Measurements from ENCODE around the gene CD2.
A peak's percentile ranks its signal among the peaks of the same experiment; 100 is the strongest.
"Not testable (repeated sequence)": the region's sequence is repeated elsewhere in the genome, so short reads cannot be mapped to it uniquely, and the experiment has no call there.

Gene CD2

DNA sequence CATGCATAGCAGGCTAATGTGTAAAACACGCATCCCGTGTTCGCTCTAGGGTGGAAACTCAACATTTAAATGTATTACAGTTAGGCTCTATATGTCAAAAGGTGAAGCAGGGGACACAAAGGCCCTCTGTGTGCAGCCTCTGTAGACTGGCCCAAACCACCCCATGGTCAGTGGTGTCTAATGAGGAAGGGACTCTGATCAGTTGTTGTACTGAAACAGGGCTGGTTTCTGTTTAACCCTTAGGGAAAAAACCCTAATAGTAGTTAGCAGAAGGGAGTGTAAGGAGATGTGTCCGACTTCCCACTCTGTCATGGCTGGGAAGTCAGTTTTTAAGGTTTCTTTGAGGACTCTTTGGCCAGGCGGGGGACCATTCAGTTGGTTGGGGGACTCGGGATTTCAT lies 21.5 kb upstream of the CD2 start:
- no peak for DNase-seq

GRCh38 chr1:116733476-116734365 lies 20.5 kb upstream of the CD2 start:
- DNase-seq, result peak; percentile 26

GRCh38 chr1:116735246-116735645 lies 19.0 kb upstream of the CD2 start:
- no peak for DNase-seq

- peak; percentile 87 for DNase-seq
Measured at GRCh38 chr1:116737020-116737854, 17.0 kb upstream of the CD2 start.

- DNase-seq, result no peak
Measured at GRCh38 chr1:116737855-116738321, 16.3 kb upstream of the CD2 start.

GRCh38 chr1:116738673-116739370 lies 15.4 kb upstream of the CD2 start:
- no peak for DNase-seq

- no peak for DNase-seq
Measured at GRCh38 chr1:116739371-116740012, 14.7 kb upstream of the CD2 start.

- DNase-seq, result no peak
Measured at GRCh38 chr1:116740296-116740695, 13.9 kb upstream of the CD2 start.

DNA sequence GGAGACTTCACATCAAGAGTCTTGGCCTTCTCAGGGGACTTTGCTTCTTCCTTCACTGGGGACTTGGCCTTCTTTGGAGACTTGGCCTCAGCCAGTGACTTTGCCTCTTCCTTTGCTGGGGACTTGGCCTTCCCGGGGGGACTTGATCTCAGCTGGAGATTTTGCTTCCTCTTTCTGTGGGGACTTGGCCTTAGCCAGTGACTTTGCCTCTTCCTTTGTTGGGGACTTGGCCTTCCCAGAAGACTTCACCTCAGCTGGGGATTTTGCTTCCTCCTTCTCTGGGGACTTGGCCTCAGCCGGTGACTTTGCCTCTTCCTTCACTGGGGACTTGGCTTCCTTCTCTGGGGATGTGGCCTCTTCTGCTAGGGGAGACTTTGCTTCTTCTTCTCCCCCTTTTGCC lies 13.5 kb upstream of the CD2 start:
- no peak for DNase-seq

GRCh38 chr1:116741836-116742565 lies 12.2 kb upstream of the CD2 start:
- no peak for DNase-seq

- DNase-seq, result peak; percentile 55
Measured at GRCh38 chr1:116743535-116743934, 10.7 kb upstream of the CD2 start.

GRCh38 chr1:116748272-116748671 lies 6.0 kb upstream of the CD2 start:
- DNase-seq, result no peak

DNA sequence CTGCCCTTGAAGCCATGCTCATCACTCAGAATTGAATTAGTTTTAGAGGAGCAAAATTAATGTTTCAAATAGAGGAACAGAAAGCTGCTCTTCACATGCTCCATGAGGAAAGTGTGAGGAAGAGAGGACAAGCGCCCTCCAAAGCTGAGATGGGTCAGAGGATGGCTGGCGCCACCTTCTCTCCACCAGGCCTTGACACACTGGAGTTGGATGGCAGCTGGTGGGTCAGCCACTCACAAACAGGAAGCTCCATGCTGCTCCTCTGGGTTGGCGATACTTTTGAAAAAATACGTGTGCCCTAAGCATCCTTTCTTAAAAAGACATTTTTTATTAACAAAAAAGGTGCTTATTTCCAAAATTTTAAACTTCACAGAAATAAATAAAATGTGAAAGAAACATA lies 3.1 kb upstream of the CD2 start:
- DNase-seq, result no peak

- peak; percentile 34 for DNase-seq
Measured at GRCh38 chr1:116751621-116752020, 2.6 kb upstream of the CD2 start.

- DNase-seq, result no peak
Measured at GRCh38 chr1:116753312-116753711, 918 bp upstream of the CD2 start.

GRCh38 chr1:116755066-116755465 lies 836 bp downstream of the CD2 start:
- no peak for DNase-seq

GRCh38 chr1:116755681-116756080 lies 1.5 kb downstream of the CD2 start:
- no peak for DNase-seq

- DNase-seq, result not testable (repeated sequence)
Measured at GRCh38 chr1:116756092-116756491, 1.9 kb downstream of the CD2 start.

- not testable (repeated sequence) for DNase-seq
Measured at GRCh38 chr1:116758456-116758815, 4.2 kb downstream of the CD2 start.

- no peak for DNase-seq
Measured at GRCh38 chr1:116759636-116760035, 5.4 kb downstream of the CD2 start.

- DNase-seq, result no peak
Measured at GRCh38 chr1:116760487-116760886, 6.3 kb downstream of the CD2 start.

Data from hematopoietic multipotent progenitor cell treated with erythropoietin and hydrocortisone succinate and interleukin-3 and kit ligand, for 6 days (in vitro differentiated cells).